CD4-positive, alpha-beta T cell (primary cell): ENCODE measurements around the gene GADD45G. TPM values are rescaled to one million over a fixed set of nuclear protein-coding genes. Genes with fewer than 3 reads are reported as not detected.

ENCODE experiments used
- ATAC-seq: fragments of 200-7000 bp; cut with Tn5 transposase; one replicate; pipeline ENCODE4 v1.10.0; 2022; ENCODE audit warnings: mild to moderate bottlenecking; ENCODE audit not compliant: poor library complexity
- CTCF ChIA-PET: fragments of 350-600 bp; sonication (Branson Sonifier 250); formaldehyde crosslinking; loops from one replicate; lab custom pipeline; 2021; ENCODE audit warnings: antibody characterized with exemption, inconsistent platforms; lab: Charles Lee
- POLR2A ChIA-PET: fragments of 350-600 bp; sonication (Branson Sonifier 250); formaldehyde crosslinking; loops from one replicate; lab custom pipeline; 2021; ENCODE audit warnings: antibody characterized with exemption, inconsistent platforms; lab: Charles Lee
- DNase-seq, 14 experiments: peaks; one replicate each; pipeline ENCODE4 v3.0.0-alpha.2; 2013 to 2020; ENCODE audit warnings: mixed read lengths in 2 of 14
- H3K27ac ChIP-seq, 2 donors: one replicate each; pipeline versions ENCODE4 v1.5.1 to v1.7.0; 2013; ENCODE audit warnings: low read length in 2 of 2, low read depth in 1 of 2, mild to moderate bottlenecking in 1 of 2
- H3K27me3 ChIP-seq, 2 experiments: 1 replicate in 1 of 2; 2 replicates in 1 of 2; pipeline versions ENCODE4 v1.6.1 to v1.7.0; 2013; ENCODE audit warnings: low read length in 2 of 2, control low read depth in 1 of 2, mild to moderate bottlenecking in 1 of 2, moderate library complexity in 1 of 2; ENCODE audit not compliant: insufficient read depth in 2 of 2, control insufficient read depth in 1 of 2
- H3K36me3 ChIP-seq: one replicate; pipeline ENCODE4 v1.6.1; 2013; ENCODE audit warnings: low read length, control low read depth; ENCODE audit not compliant: insufficient read depth
- H3K4me1 ChIP-seq: one replicate; pipeline ENCODE4 v1.6.1; 2013; ENCODE audit warnings: low read length, control low read depth; ENCODE audit not compliant: insufficient read depth
- H3K4me3 ChIP-seq: one replicate; pipeline ENCODE4 v1.5.1; 2013; ENCODE audit warnings: mild to moderate bottlenecking, low read length, moderate library complexity
- H3K9me3 ChIP-seq, 2 experiments: 1 replicate in 1 of 2; 2 replicates in 1 of 2; pipeline versions ENCODE4 v1.6.1 to v1.7.0; 2013; ENCODE audit warnings: low read length in 2 of 2, mild to moderate bottlenecking in 2 of 2, control low read depth in 1 of 2, moderate library complexity in 1 of 2; ENCODE audit not compliant: control insufficient read depth in 1 of 2, insufficient read depth in 1 of 2
- H3K27ac Mint-ChIP-seq: one replicate; pipeline ENCODE4 v1.8.0; 2020; ENCODE audit warnings: mixed read lengths
- H3K27me3 Mint-ChIP-seq: one replicate; pipeline ENCODE4 v1.8.0; 2021; ENCODE audit warnings: mixed read lengths
- H3K36me3 Mint-ChIP-seq: one replicate; pipeline ENCODE4 v1.8.0; 2021; ENCODE audit warnings: low read depth, mixed read lengths
- H3K4me1 Mint-ChIP-seq: one replicate; pipeline ENCODE4 v1.8.0; 2021; ENCODE audit warnings: low read depth, mixed read lengths
- H3K4me3 Mint-ChIP-seq: one replicate; pipeline ENCODE4 v1.8.0; 2020; ENCODE audit warnings: mild to moderate bottlenecking, mixed read lengths
- H3K9me3 Mint-ChIP-seq: one replicate; pipeline ENCODE4 v1.8.0; 2020; ENCODE audit warnings: mixed read lengths
- CTCF ChIP-seq: fragments of 200-600 bp; IDR thresholded peaks from one replicate; pipeline ENCODE4 v1.8.0; 2022; ENCODE audit warnings: antibody characterized with exemption, mild to moderate bottlenecking
- intact Hi-C, 2 experiments: fragments of 100-400 bp; cut with DNase I in 1 of 2; cut with micrococcal nuclease in 1 of 2; formaldehyde crosslinking; loops; one replicate each; pipeline versions ENCODE4 v1.15.1 to v1.9.0; 2023 to 2025; cut with DNase I, micrococcal nuclease
- total RNA-seq, 174 experiments: library from RNA in 2 of 174; stranded (reverse) in 2 of 174; gene quantifications; one replicate each; pipeline ENCODE4 v1.2.3 and lab custom pipeline; 2021 to 2026

The GADD45G gene
- total RNA-seq, 2 experiments from 2014 or later, result 15.6 to 16.1 TPM

- ChIA-PET CTCF (no interaction called here), POLR2A (no interaction called here)
- Mint-ChIP-seq H3K4me3 (no peak overlapping the region), H3K36me3 (no peaks in the 10 kb centered on the region), H3K4me1 (no peaks in the 10 kb centered on the region), H3K9me3 (no peaks in the 10 kb centered on the region), H3K27ac (no peak overlapping the region), H3K27me3 (no peaks in the 10 kb centered on the region)
- ATAC-seq (no peak), DNase-seq (no peak)
- Histone ChIP-seq H3K9me3 (peaks cover 0 to 4% of the 10 kb centered on the region in 2 experiments), H3K4me3 (no peak overlapping the region), H3K27me3 (no peaks in the 10 kb centered on the region), H3K36me3 (no peaks in the 10 kb centered on the region), H3K4me1 (no peaks in the 10 kb centered on the region), H3K27ac (no peak overlapping the region)
- no peak for TF ChIP-seq CTCF
- intact Hi-C loops, result no loop called here
Observed at GRCh38 chr9:89613912-89614892, 9.4 kb downstream of the GADD45G start.

- no peaks in the 10 kb centered on the region for H3K4me1 Mint-ChIP-seq
- no peak overlapping the region for H3K4me3 ChIP-seq
- no peaks in the 10 kb centered on the region for H3K27me3 ChIP-seq
- no peak overlapping the region for H3K4me3 Mint-ChIP-seq
- H3K36me3 Mint-ChIP-seq, result no peaks in the 10 kb centered on the region
- TF ChIP-seq CTCF, result no peak
- H3K9me3 ChIP-seq, result peaks cover 0 to 4% of the 10 kb centered on the region in 2 experiments
- ATAC-seq, result no peak
- H3K27ac ChIP-seq, result no peak overlapping the region
- no peaks in the 10 kb centered on the region for H3K9me3 Mint-ChIP-seq
- intact Hi-C loops, result no loop called here
- DNase-seq, result no peak
- H3K4me1 ChIP-seq, result no peaks in the 10 kb centered on the region
- no peaks in the 10 kb centered on the region for H3K36me3 ChIP-seq
- no peak overlapping the region for H3K27ac Mint-ChIP-seq
- ChIA-PET POLR2A (no interaction called here), CTCF (no interaction called here)
- no peaks in the 10 kb centered on the region for H3K27me3 Mint-ChIP-seq
Observed at GRCh38 chr9:89615661-89616060, 10.8 kb downstream of the GADD45G start.

GRCh38 chr9:89616411-89616810 is 11.6 kb downstream of the GADD45G start:
- Histone ChIP-seq H3K9me3 (peaks cover 0 to 4% of the 10 kb centered on the region in 2 experiments), H3K4me1 (no peaks in the 10 kb centered on the region), H3K27me3 (no peaks in the 10 kb centered on the region), H3K27ac (no peak overlapping the region), H3K4me3 (no peak overlapping the region), H3K36me3 (no peaks in the 10 kb centered on the region)
- intact Hi-C loops, result no loop called here
- ChIA-PET CTCF (no interaction called here), POLR2A (no interaction called here)
- H3K36me3 Mint-ChIP-seq, result no peaks in the 10 kb centered on the region
- ATAC-seq (no peak), DNase-seq (no peak)
- no peaks in the 10 kb centered on the region for H3K27me3 Mint-ChIP-seq
- TF ChIP-seq CTCF, result no peak
- H3K9me3 Mint-ChIP-seq, result no peaks in the 10 kb centered on the region
- H3K4me3 Mint-ChIP-seq, result no peak overlapping the region
- no peaks in the 10 kb centered on the region for H3K4me1 Mint-ChIP-seq
- no peak overlapping the region for H3K27ac Mint-ChIP-seq
